Neural cell (in vitro differentiated cells): ENCODE measurements around the gene INHA. TPM values are rescaled to one million over a fixed set of nuclear protein-coding genes. Genes with fewer than 3 reads are reported as not detected.
A peak's percentile ranks its signal among the peaks of the same experiment; 100 is the strongest.

Experiments
- H2AFZ ChIP-seq: fragments of 200-600, 300-800 bp; sonication (generic), shearing (Covaris generic); 2 replicates; pipeline ENCODE4 v1.6.0; 2014; ENCODE audit warnings: low read depth, mild to moderate bottlenecking, antibody characterized with exemption, low read length, moderate library complexity
- H3F3A ChIP-seq: fragments of 200-600 bp; shearing (Covaris generic); 2 replicates; pipeline ENCODE4 v1.6.1; 2016; ENCODE audit warnings: mild to moderate bottlenecking, moderate library complexity, mixed read lengths, antibody characterized with exemption, low read length; ENCODE audit not compliant: insufficient read depth, poor library complexity, severe bottlenecking
- H3K27ac ChIP-seq: fragments of 200-600, 300-800 bp; sonication (generic), shearing (Covaris generic); 2 replicates; pipeline ENCODE4 v1.5.1; 2014; ENCODE audit warnings: mild to moderate bottlenecking, low read length, moderate library complexity
- H3K27me3 ChIP-seq: fragments of 300-800, 200-600 bp; sonication (generic), shearing (Covaris generic); 2 replicates; pipeline ENCODE4 v1.6.0; 2014; ENCODE audit warnings: mild to moderate bottlenecking, low read depth, low read length, moderate library complexity; ENCODE audit not compliant: insufficient read depth
- H3K36me3 ChIP-seq: fragments of 300-800, 200-600 bp; sonication (generic), shearing (Covaris generic); 2 replicates; pipeline ENCODE4 v1.5.1; 2014; ENCODE audit warnings: mild to moderate bottlenecking, antibody characterized with exemption, low read length, moderate library complexity; ENCODE audit not compliant: insufficient read depth
- H3K4me2 ChIP-seq: fragments of 300-800, 200-600 bp; sonication (generic), shearing (Covaris generic); 2 replicates; pipeline ENCODE4 v1.6.0; 2014; ENCODE audit warnings: mild to moderate bottlenecking, low read length
- H3K4me3 ChIP-seq: fragments of 300-800, 200-600 bp; sonication (generic), shearing (Covaris generic); 2 replicates; pipeline ENCODE4 v1.5.1; 2014; ENCODE audit warnings: mild to moderate bottlenecking, low read length, moderate library complexity
- H3K79me2 ChIP-seq: fragments of 200-600 bp; shearing (Covaris generic); replicated peaks from 2 replicates; pipeline ENCODE4 v1.6.0; 2014; ENCODE audit warnings: mild to moderate bottlenecking, low read length, moderate library complexity; ENCODE audit not compliant: insufficient read depth
- H3K9ac ChIP-seq: fragments of 300-800, 200-600 bp; sonication (generic), shearing (Covaris generic); 2 replicates; pipeline ENCODE4 v1.6.1; 2016; ENCODE audit warnings: mild to moderate bottlenecking, low read length, mixed read lengths
- H3K9me2 ChIP-seq: fragments of 200-600 bp; shearing (Covaris generic); 2 replicates; pipeline ENCODE4 v1.6.1; 2016; ENCODE audit warnings: mild to moderate bottlenecking, low read length, mixed read lengths; ENCODE audit not compliant: insufficient read depth
- H3K9me3 ChIP-seq: fragments of 200-600, 300-800 bp; sonication (generic), shearing (Covaris generic); 2 replicates; pipeline ENCODE4 v1.6.1; 2016; ENCODE audit warnings: mild to moderate bottlenecking, mixed run types, low read length, moderate library complexity, mixed read lengths
- H4K20me1 ChIP-seq: fragments of 200-600 bp; shearing (Covaris generic); 2 replicates; pipeline ENCODE4 v1.6.1; 2016; ENCODE audit warnings: mild to moderate bottlenecking, mixed run types; ENCODE audit not compliant: insufficient read depth
- CTCF ChIP-seq: fragments of 450-650 bp; IDR thresholded peaks from 2 replicates; pipeline ENCODE4 v1.5.1; 2014; ENCODE audit warnings: antibody characterized with exemption, mild to moderate bottlenecking, moderate library complexity; ENCODE audit not compliant: poor library complexity, severe bottlenecking
- EP300 ChIP-seq: fragments of 450-650 bp; conservative IDR thresholded peaks from 2 replicates; pipeline ENCODE4 v1.6.1; 2014; ENCODE audit warnings: antibody characterized with exemption, mild to moderate bottlenecking, moderate library complexity; ENCODE audit not compliant: poor library complexity, severe bottlenecking
- EZH2 ChIP-seq: fragments of 200-600, 300-800 bp; shearing (Covaris generic), sonication (generic); IDR thresholded peaks from 2 replicates; pipeline ENCODE4 v1.6.1; 2014; ENCODE audit warnings: antibody characterized with exemption, low read length, borderline replicate concordance, mild to moderate bottlenecking; ENCODE audit not compliant: insufficient read depth, poor library complexity, severe bottlenecking
- MXI1 ChIP-seq: fragments of 450-650 bp; conservative IDR thresholded peaks from 2 replicates; pipeline ENCODE4 v1.6.1; 2014; ENCODE audit warnings: antibody characterized with exemption, mild to moderate bottlenecking; ENCODE audit not compliant: poor library complexity, severe bottlenecking
- POLR2AphosphoS5 ChIP-seq: IDR thresholded peaks from 2 replicates; pipeline ENCODE4 v1.6.1; 2012
- RAD21 ChIP-seq: fragments of 450-650 bp; conservative IDR thresholded peaks from 2 replicates; pipeline ENCODE4 v1.6.1; 2014; ENCODE audit warnings: antibody characterized with exemption, mild to moderate bottlenecking, moderate library complexity
- REST ChIP-seq: IDR thresholded peaks from 2 replicates; pipeline ENCODE4 v1.6.1; 2012; ENCODE audit warnings: borderline replicate concordance
- SMC3 ChIP-seq: fragments of 450-650 bp; conservative IDR thresholded peaks from 2 replicates; pipeline ENCODE4 v1.6.1; 2014; ENCODE audit warnings: antibody characterized with exemption, mild to moderate bottlenecking, moderate library complexity; ENCODE audit not compliant: poor library complexity
- TAF1 ChIP-seq: IDR thresholded peaks from 2 replicates; pipeline ENCODE4 v1.6.1; 2012; ENCODE audit warnings: low read depth
- polyA plus RNA-seq: library from polyadenylated mRNA; depleted of rRNA; stranded (reverse); fragments of >200 nt; gene quantifications from 2 replicates; pipeline ENCODE4 v1.2.3, GENCODE V29; 2014

Gene INHA
- polyA plus RNA-seq, 1 donor from 2014 or later = 2.7 TPM

GRCh38 chr2:219569041-219569440 lies 3.1 kb upstream of the INHA start:
- TF ChIP-seq EP300 (no peak), REST (no peak), POLR2AphosphoS5 (no peak), CTCF (no peak), TAF1 (no peak), EZH2 (no peak), MXI1 (no peak), RAD21 (no peak), SMC3 (no peak)
- H3K79me2 ChIP-seq = peaks cover 5% of the 10 kb centered on the region
- no peak overlapping the region for H3K4me2 ChIP-seq
- no peaks in the 10 kb centered on the region for H3F3A ChIP-seq
- H3K4me3 ChIP-seq = no peak overlapping the region
- H3K9me2 ChIP-seq = no peaks in the 10 kb centered on the region
- H3K36me3 ChIP-seq = no peaks in the 10 kb centered on the region
- no peaks in the 10 kb centered on the region for H3K27me3 ChIP-seq
- H4K20me1 ChIP-seq = no peaks in the 10 kb centered on the region
- H2AFZ ChIP-seq = no peak overlapping the region
- no peaks in the 10 kb centered on the region for H3K9me3 ChIP-seq
- H3K27ac ChIP-seq = no peak overlapping the region
- no peak overlapping the region for H3K9ac ChIP-seq

- no peak overlapping the region for H3K4me2 ChIP-seq
- H3K9ac ChIP-seq = no peak overlapping the region
Measured at GRCh38 chr2:219569635-219570034, 2.5 kb upstream of the INHA start.

GRCh38 chr2:219570194-219570923 lies 1.8 kb upstream of the INHA start:
- Histone ChIP-seq H3K9ac (peak overlapping the region; percentile 77), H2AFZ (no peak overlapping the region), H3K36me3 (no peaks in the 10 kb centered on the region), H3K4me3 (peak overlapping the region; percentile 69), H3K27ac (no peak overlapping the region), H4K20me1 (no peaks in the 10 kb centered on the region), H3F3A (no peaks in the 10 kb centered on the region), H3K9me2 (no peaks in the 10 kb centered on the region), H3K27me3 (no peaks in the 10 kb centered on the region), H3K4me2 (no peak overlapping the region), H3K9me3 (no peaks in the 10 kb centered on the region), H3K79me2 (peaks cover 5% of the 10 kb centered on the region)
- TF ChIP-seq MXI1 (peak; percentile 30), SMC3 (peak; percentile 21), REST (no peak), POLR2AphosphoS5 (peak; percentile 61), CTCF (peak; percentile 37), RAD21 (peak; percentile 18), EZH2 (no peak), EP300 (no peak), TAF1 (peak; percentile 32)

More at GRCh38 chr2:219569635-219570034, 2.5 kb upstream of the INHA start:
- Histone ChIP-seq H3K9me3 (no peaks in the 10 kb centered on the region), H3K27me3 (no peaks in the 10 kb centered on the region), H2AFZ (no peak overlapping the region), H3K27ac (no peak overlapping the region), H3K36me3 (no peaks in the 10 kb centered on the region), H3K79me2 (peaks cover 5% of the 10 kb centered on the region), H3K4me3 (peak overlapping the region; percentile 69), H4K20me1 (no peaks in the 10 kb centered on the region), H3K9me2 (no peaks in the 10 kb centered on the region), H3F3A (no peaks in the 10 kb centered on the region)
- no peak for TF ChIP-seq POLR2AphosphoS5
